Neural cell (in vitro differentiated cells): ENCODE data around the gene ACTN1. TPM values are rescaled to one million over a fixed set of nuclear protein-coding genes. Genes with fewer than 3 reads are reported as not detected.

Experiments used
- H2AFZ ChIP-seq: fragments of 200-600, 300-800 bp; sonication (generic), shearing (Covaris generic); 2 replicates; pipeline ENCODE4 v1.6.0; 2014; ENCODE audit warnings: low read depth, mild to moderate bottlenecking, antibody characterized with exemption, low read length, moderate library complexity
- H3F3A ChIP-seq: fragments of 200-600 bp; shearing (Covaris generic); 2 replicates; pipeline ENCODE4 v1.6.1; 2016; ENCODE audit warnings: mild to moderate bottlenecking, moderate library complexity, mixed read lengths, antibody characterized with exemption, low read length; ENCODE audit not compliant: insufficient read depth, poor library complexity, severe bottlenecking
- H3K27ac ChIP-seq: fragments of 200-600, 300-800 bp; sonication (generic), shearing (Covaris generic); 2 replicates; pipeline ENCODE4 v1.5.1; 2014; ENCODE audit warnings: mild to moderate bottlenecking, low read length, moderate library complexity
- H3K27me3 ChIP-seq: fragments of 300-800, 200-600 bp; sonication (generic), shearing (Covaris generic); 2 replicates; pipeline ENCODE4 v1.6.0; 2014; ENCODE audit warnings: mild to moderate bottlenecking, low read depth, low read length, moderate library complexity; ENCODE audit not compliant: insufficient read depth
- H3K36me3 ChIP-seq: fragments of 300-800, 200-600 bp; sonication (generic), shearing (Covaris generic); 2 replicates; pipeline ENCODE4 v1.5.1; 2014; ENCODE audit warnings: mild to moderate bottlenecking, antibody characterized with exemption, low read length, moderate library complexity; ENCODE audit not compliant: insufficient read depth
- H3K4me2 ChIP-seq: fragments of 300-800, 200-600 bp; sonication (generic), shearing (Covaris generic); 2 replicates; pipeline ENCODE4 v1.6.0; 2014; ENCODE audit warnings: mild to moderate bottlenecking, low read length
- H3K4me3 ChIP-seq: fragments of 300-800, 200-600 bp; sonication (generic), shearing (Covaris generic); 2 replicates; pipeline ENCODE4 v1.5.1; 2014; ENCODE audit warnings: mild to moderate bottlenecking, low read length, moderate library complexity
- H3K79me2 ChIP-seq: fragments of 200-600 bp; shearing (Covaris generic); replicated peaks from 2 replicates; pipeline ENCODE4 v1.6.0; 2014; ENCODE audit warnings: mild to moderate bottlenecking, low read length, moderate library complexity; ENCODE audit not compliant: insufficient read depth
- H3K9ac ChIP-seq: fragments of 300-800, 200-600 bp; sonication (generic), shearing (Covaris generic); 2 replicates; pipeline ENCODE4 v1.6.1; 2016; ENCODE audit warnings: mild to moderate bottlenecking, low read length, mixed read lengths
- H3K9me2 ChIP-seq: fragments of 200-600 bp; shearing (Covaris generic); 2 replicates; pipeline ENCODE4 v1.6.1; 2016; ENCODE audit warnings: mild to moderate bottlenecking, low read length, mixed read lengths; ENCODE audit not compliant: insufficient read depth
- H3K9me3 ChIP-seq: fragments of 200-600, 300-800 bp; sonication (generic), shearing (Covaris generic); 2 replicates; pipeline ENCODE4 v1.6.1; 2016; ENCODE audit warnings: mild to moderate bottlenecking, mixed run types, low read length, moderate library complexity, mixed read lengths
- H4K20me1 ChIP-seq: fragments of 200-600 bp; shearing (Covaris generic); 2 replicates; pipeline ENCODE4 v1.6.1; 2016; ENCODE audit warnings: mild to moderate bottlenecking, mixed run types; ENCODE audit not compliant: insufficient read depth
- CTCF ChIP-seq: fragments of 450-650 bp; IDR thresholded peaks from 2 replicates; pipeline ENCODE4 v1.5.1; 2014; ENCODE audit warnings: antibody characterized with exemption, mild to moderate bottlenecking, moderate library complexity; ENCODE audit not compliant: poor library complexity, severe bottlenecking
- EP300 ChIP-seq: fragments of 450-650 bp; conservative IDR thresholded peaks from 2 replicates; pipeline ENCODE4 v1.6.1; 2014; ENCODE audit warnings: antibody characterized with exemption, mild to moderate bottlenecking, moderate library complexity; ENCODE audit not compliant: poor library complexity, severe bottlenecking
- EZH2 ChIP-seq: fragments of 200-600, 300-800 bp; shearing (Covaris generic), sonication (generic); IDR thresholded peaks from 2 replicates; pipeline ENCODE4 v1.6.1; 2014; ENCODE audit warnings: antibody characterized with exemption, low read length, borderline replicate concordance, mild to moderate bottlenecking; ENCODE audit not compliant: insufficient read depth, poor library complexity, severe bottlenecking
- MXI1 ChIP-seq: fragments of 450-650 bp; conservative IDR thresholded peaks from 2 replicates; pipeline ENCODE4 v1.6.1; 2014; ENCODE audit warnings: antibody characterized with exemption, mild to moderate bottlenecking; ENCODE audit not compliant: poor library complexity, severe bottlenecking
- POLR2AphosphoS5 ChIP-seq: IDR thresholded peaks from 2 replicates; pipeline ENCODE4 v1.6.1; 2012
- RAD21 ChIP-seq: fragments of 450-650 bp; conservative IDR thresholded peaks from 2 replicates; pipeline ENCODE4 v1.6.1; 2014; ENCODE audit warnings: antibody characterized with exemption, mild to moderate bottlenecking, moderate library complexity
- SMC3 ChIP-seq: fragments of 450-650 bp; conservative IDR thresholded peaks from 2 replicates; pipeline ENCODE4 v1.6.1; 2014; ENCODE audit warnings: antibody characterized with exemption, mild to moderate bottlenecking, moderate library complexity; ENCODE audit not compliant: poor library complexity
- TAF1 ChIP-seq: IDR thresholded peaks from 2 replicates; pipeline ENCODE4 v1.6.1; 2012; ENCODE audit warnings: low read depth
- polyA plus RNA-seq: library from polyadenylated mRNA; depleted of rRNA; stranded (reverse); fragments of >200 nt; gene quantifications from 2 replicates; pipeline ENCODE4 v1.2.3, GENCODE V29; 2014
- TF ChIP-seq, protein P1 (sequence below): IDR thresholded peaks from 2 replicates; pipeline ENCODE4 v1.6.1; 2012; ENCODE audit warnings: borderline replicate concordance

The ACTN1 gene
- polyA plus RNA-seq, 1 donor from 2014 or later, result 10.8 TPM

GRCh38 chr14:68967459-68967940 is 11.6 kb downstream of the ACTN1 start:
- Histone ChIP-seq H3K27ac (no peak overlapping the region), H2AFZ (no peak overlapping the region), H3K79me2 (peaks cover 15% of the 10 kb centered on the region), H3K4me2 (no peak overlapping the region), H3K4me3 (no peak overlapping the region), H3K27me3 (no peaks in the 10 kb centered on the region), H3K9me2 (no peaks in the 10 kb centered on the region), H4K20me1 (no peaks in the 10 kb centered on the region), H3K36me3 (no peaks in the 10 kb centered on the region), H3K9me3 (no peaks in the 10 kb centered on the region), H3F3A (no peaks in the 10 kb centered on the region), H3K9ac (no peak overlapping the region)
- no peak for TF ChIP-seq MXI1
- no peak for TF ChIP-seq EZH2
- TF ChIP-seq, protein P1, sequence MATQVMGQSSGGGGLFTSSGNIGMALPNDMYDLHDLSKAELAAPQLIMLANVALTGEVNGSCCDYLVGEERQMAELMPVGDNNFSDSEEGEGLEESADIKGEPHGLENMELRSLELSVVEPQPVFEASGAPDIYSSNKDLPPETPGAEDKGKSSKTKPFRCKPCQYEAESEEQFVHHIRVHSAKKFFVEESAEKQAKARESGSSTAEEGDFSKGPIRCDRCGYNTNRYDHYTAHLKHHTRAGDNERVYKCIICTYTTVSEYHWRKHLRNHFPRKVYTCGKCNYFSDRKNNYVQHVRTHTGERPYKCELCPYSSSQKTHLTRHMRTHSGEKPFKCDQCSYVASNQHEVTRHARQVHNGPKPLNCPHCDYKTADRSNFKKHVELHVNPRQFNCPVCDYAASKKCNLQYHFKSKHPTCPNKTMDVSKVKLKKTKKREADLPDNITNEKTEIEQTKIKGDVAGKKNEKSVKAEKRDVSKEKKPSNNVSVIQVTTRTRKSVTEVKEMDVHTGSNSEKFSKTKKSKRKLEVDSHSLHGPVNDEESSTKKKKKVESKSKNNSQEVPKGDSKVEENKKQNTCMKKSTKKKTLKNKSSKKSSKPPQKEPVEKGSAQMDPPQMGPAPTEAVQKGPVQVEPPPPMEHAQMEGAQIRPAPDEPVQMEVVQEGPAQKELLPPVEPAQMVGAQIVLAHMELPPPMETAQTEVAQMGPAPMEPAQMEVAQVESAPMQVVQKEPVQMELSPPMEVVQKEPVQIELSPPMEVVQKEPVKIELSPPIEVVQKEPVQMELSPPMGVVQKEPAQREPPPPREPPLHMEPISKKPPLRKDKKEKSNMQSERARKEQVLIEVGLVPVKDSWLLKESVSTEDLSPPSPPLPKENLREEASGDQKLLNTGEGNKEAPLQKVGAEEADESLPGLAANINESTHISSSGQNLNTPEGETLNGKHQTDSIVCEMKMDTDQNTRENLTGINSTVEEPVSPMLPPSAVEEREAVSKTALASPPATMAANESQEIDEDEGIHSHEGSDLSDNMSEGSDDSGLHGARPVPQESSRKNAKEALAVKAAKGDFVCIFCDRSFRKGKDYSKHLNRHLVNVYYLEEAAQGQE, result no peak
- TF ChIP-seq POLR2AphosphoS5, result no peak
- TF ChIP-seq CTCF, result no peak
- TF ChIP-seq RAD21, result no peak
- TF ChIP-seq TAF1, result no peak
- TF ChIP-seq SMC3, result no peak
- TF ChIP-seq EP300, result no peak

GRCh38 chr14:68966872-68967301 is 12.2 kb downstream of the ACTN1 start:
- no peaks in the 10 kb centered on the region for H4K20me1 ChIP-seq
- H3K27ac ChIP-seq, result no peak overlapping the region
- no peaks in the 10 kb centered on the region for H3K36me3 ChIP-seq
- TF ChIP-seq MXI1, result no peak
- TF ChIP-seq EP300, result no peak
- TF ChIP-seq SMC3, result no peak
- TF ChIP-seq, protein P1, result no peak
- TF ChIP-seq RAD21, result no peak
- no peak for TF ChIP-seq CTCF
- H3K9me3 ChIP-seq, result no peaks in the 10 kb centered on the region
- H3K9me2 ChIP-seq, result no peaks in the 10 kb centered on the region
- H3K4me3 ChIP-seq, result no peak overlapping the region
- H3K27me3 ChIP-seq, result no peaks in the 10 kb centered on the region
- no peak overlapping the region for H3K4me2 ChIP-seq
- no peak overlapping the region for H3K9ac ChIP-seq
- H3F3A ChIP-seq, result no peaks in the 10 kb centered on the region
- peaks cover 15% of the 10 kb centered on the region for H3K79me2 ChIP-seq
- no peak overlapping the region for H2AFZ ChIP-seq
